ENCODE data around the gene MCF2.
"Not testable (repeated sequence)": the region's sequence is repeated elsewhere in the genome, so short reads cannot be mapped to it uniquely, and the experiment has no call there.

MCF2 gene

GRCh38 chrX:139720979-139721378, 13.0 kb upstream of the MCF2 start:
- Histone ChIP-seq H3K4me2 (no peak overlapping the region), H4K20me1 (0 out of 2 replicates have a peak, but pooled peaks cover 8% of the 10 kb centered on the region), H3K9ac (no peak overlapping the region), H3K27ac (no peak overlapping the region), H3K9me3 (no peaks in the 10 kb centered on the region), H3K27me3 (peaks cover 89% of the 10 kb centered on the region), H3K4me1 (no peaks in the 10 kb centered on the region), H3K4me3 (no peak overlapping the region), H3K36me3 (no peaks in the 10 kb centered on the region)
- no peak for TF ChIP-seq Cebpa-rat (IDR thresholded peaks at IDR 0.05)

GRCh38 chrX:139720136-139720535, 12.2 kb upstream of the MCF2 start:
- H3K9me3 ChIP-seq: no peaks in the 10 kb centered on the region
- no peaks in the 10 kb centered on the region for H3K4me1 ChIP-seq
- H3K4me3 ChIP-seq: no peak overlapping the region
- H3K27me3 ChIP-seq: peaks cover 83% of the 10 kb centered on the region
- H3K36me3 ChIP-seq: no peaks in the 10 kb centered on the region
- no peak overlapping the region for H3K4me2 ChIP-seq
- 0 out of 2 replicates have a peak, but pooled peaks cover 8% of the 10 kb centered on the region for H4K20me1 ChIP-seq
- TF ChIP-seq Cebpa-rat (IDR thresholded peaks at IDR 0.05): no peak
- no peak overlapping the region for H3K27ac ChIP-seq
- no peak overlapping the region for H3K9ac ChIP-seq

GRCh38 chrX:139702658-139703057, 5.3 kb downstream of the MCF2 start:
- Histone ChIP-seq H3K27me3 (peaks cover 74% of the 10 kb centered on the region), H3K36me3 (no peaks in the 10 kb centered on the region), H3K4me3 (no peak overlapping the region)

GRCh38 chrX:139692908-139693307, 15.1 kb downstream of the MCF2 start:
- Histone ChIP-seq H3K27me3 (peaks cover 68% of the 10 kb centered on the region), H3K9me3 (peaks cover 10% of the 10 kb centered on the region), H4K20me1 (no peaks in the 10 kb centered on the region), H3K36me3 (no peaks in the 10 kb centered on the region), H3K4me2 (no peak overlapping the region), H3K4me3 (no peak overlapping the region), H3K4me1 (no peaks in the 10 kb centered on the region), H3K9ac (no peak overlapping the region), H3K27ac (no peak overlapping the region)
- TF ChIP-seq Cebpa-rat (IDR thresholded peaks at IDR 0.05): no peak

More at GRCh38 chrX:139702658-139703057, 5.3 kb downstream of the MCF2 start:
- no peaks in the 10 kb centered on the region; the same call in 1 of the 2 replicates for H4K20me1 ChIP-seq
- no peak overlapping the region for H3K9ac ChIP-seq
- peaks cover 16% of the 10 kb centered on the region for H3K9me3 ChIP-seq
- H3K4me1 ChIP-seq: peaks cover 12% of the 10 kb centered on the region
- H3K27ac ChIP-seq: no peak overlapping the region
- no peak overlapping the region for H3K4me2 ChIP-seq
- TF ChIP-seq Cebpa-rat (IDR thresholded peaks at IDR 0.05): no peak

- peaks cover 10% of the 10 kb centered on the region for H3K9me3 ChIP-seq
- TF ChIP-seq Cebpa-rat (IDR thresholded peaks at IDR 0.05): no peak
- no peak overlapping the region for H3K4me2 ChIP-seq
- no peak overlapping the region for H3K9ac ChIP-seq
- H3K27ac ChIP-seq: no peak overlapping the region
- H3K27me3 ChIP-seq: peaks cover 70% of the 10 kb centered on the region
- H3K4me1 ChIP-seq: no peaks in the 10 kb centered on the region
- no peaks in the 10 kb centered on the region for H4K20me1 ChIP-seq
- no peaks in the 10 kb centered on the region for H3K36me3 ChIP-seq
- no peak overlapping the region for H3K4me3 ChIP-seq
These were observed 15.5 kb downstream of the MCF2 start for GRCh38 chrX:139692506-139692849.

- no peak overlapping the region for H3K4me2 ChIP-seq
- H3K27me3 ChIP-seq: peaks cover 70% of the 10 kb centered on the region
- H3K36me3 ChIP-seq: no peaks in the 10 kb centered on the region
- no peak overlapping the region for H3K27ac ChIP-seq
- peaks cover 10% of the 10 kb centered on the region for H3K9me3 ChIP-seq
- H3K4me1 ChIP-seq: no peaks in the 10 kb centered on the region
- TF ChIP-seq Cebpa-rat (IDR thresholded peaks at IDR 0.05): no peak
- no peak overlapping the region for H3K4me3 ChIP-seq
- H3K9ac ChIP-seq: no peak overlapping the region
- no peaks in the 10 kb centered on the region for H4K20me1 ChIP-seq
These were observed 16.0 kb downstream of the MCF2 start for GRCh38 chrX:139691843-139692505.

- H4K20me1 ChIP-seq: no peaks in the 10 kb centered on the region
- H3K27me3 ChIP-seq: peaks cover 73% of the 10 kb centered on the region
- TF ChIP-seq Cebpa-rat (IDR thresholded peaks at IDR 0.05): no peak
- no peak overlapping the region for H3K4me2 ChIP-seq
- H3K4me3 ChIP-seq: no peak overlapping the region
- H3K27ac ChIP-seq: no peak overlapping the region
- H3K9ac ChIP-seq: no peak overlapping the region
- H3K36me3 ChIP-seq: no peaks in the 10 kb centered on the region
- H3K4me1 ChIP-seq: no peaks in the 10 kb centered on the region
- H3K9me3 ChIP-seq: peaks cover 10% of the 10 kb centered on the region
These were observed 16.5 kb downstream of the MCF2 start for GRCh38 chrX:139691493-139691842.

GRCh38 chrX:139685175-139685574, 22.8 kb downstream of the MCF2 start:
- not testable (repeated sequence) for H3K9me3 ChIP-seq, H4K20me1 ChIP-seq, H3K27ac ChIP-seq, H3K4me1 ChIP-seq, H3K4me2 ChIP-seq, H3K9ac ChIP-seq, H3K36me3 ChIP-seq, H3K4me3 ChIP-seq
- H3K27me3 ChIP-seq: peaks cover 96% of the 10 kb centered on the region

- H4K20me1 ChIP-seq: no peaks in the 10 kb centered on the region
- H3K9ac ChIP-seq: no peak overlapping the region
- H3K36me3 ChIP-seq: 0 out of 2 replicates have a peak, but pooled peaks cover 3% of the 10 kb centered on the region
These were observed 27.6 kb downstream of the MCF2 start for GRCh38 chrX:139680356-139680755.

GRCh38 chrX:139647597-139647996, 60.4 kb downstream of the MCF2 start:
- Histone ChIP-seq H3K4me1 (no peaks in the 10 kb centered on the region), H3K9ac (no peak overlapping the region), H3K9me3 (no peaks in the 10 kb centered on the region), H3K4me2 (no peak overlapping the region), H3K36me3 (no peaks in the 10 kb centered on the region), H3K4me3 (no peak overlapping the region), H3K27ac (no peak overlapping the region), H4K20me1 (no peaks in the 10 kb centered on the region), H3K27me3 (peaks cover 67% of the 10 kb centered on the region)
- TF ChIP-seq Cebpa-rat (IDR thresholded peaks at IDR 0.05): no peak

More at GRCh38 chrX:139680356-139680755, 27.6 kb downstream of the MCF2 start:
- H3K4me1 ChIP-seq: peaks cover 5% of the 10 kb centered on the region; the same call in 1 of the 2 replicates
- no peak overlapping the region for H3K4me3 ChIP-seq
- peaks cover 28% of the 10 kb centered on the region for H3K9me3 ChIP-seq
- no peak for TF ChIP-seq Cebpa-rat (IDR thresholded peaks at IDR 0.05)
- peaks cover 75% of the 10 kb centered on the region for H3K27me3 ChIP-seq
- H3K4me2 ChIP-seq: no peak overlapping the region
- no peak overlapping the region for H3K27ac ChIP-seq

Measured in BLaER1 (cell line).